ENCODE measurements around the gene NOX4. TPM values are rescaled to one million over a fixed set of nuclear protein-coding genes. Genes with fewer than 3 reads are reported as not detected.
A peak's percentile ranks its signal among the peaks of the same experiment; 100 is the strongest.

Gene NOX4
- 2.2 TPM in 1 of 2 replicates, not detected in the other for total RNA-seq (2014; rRNA removed)
- polyA plus RNA-seq (2012) = 0.32 TPM

DNA sequence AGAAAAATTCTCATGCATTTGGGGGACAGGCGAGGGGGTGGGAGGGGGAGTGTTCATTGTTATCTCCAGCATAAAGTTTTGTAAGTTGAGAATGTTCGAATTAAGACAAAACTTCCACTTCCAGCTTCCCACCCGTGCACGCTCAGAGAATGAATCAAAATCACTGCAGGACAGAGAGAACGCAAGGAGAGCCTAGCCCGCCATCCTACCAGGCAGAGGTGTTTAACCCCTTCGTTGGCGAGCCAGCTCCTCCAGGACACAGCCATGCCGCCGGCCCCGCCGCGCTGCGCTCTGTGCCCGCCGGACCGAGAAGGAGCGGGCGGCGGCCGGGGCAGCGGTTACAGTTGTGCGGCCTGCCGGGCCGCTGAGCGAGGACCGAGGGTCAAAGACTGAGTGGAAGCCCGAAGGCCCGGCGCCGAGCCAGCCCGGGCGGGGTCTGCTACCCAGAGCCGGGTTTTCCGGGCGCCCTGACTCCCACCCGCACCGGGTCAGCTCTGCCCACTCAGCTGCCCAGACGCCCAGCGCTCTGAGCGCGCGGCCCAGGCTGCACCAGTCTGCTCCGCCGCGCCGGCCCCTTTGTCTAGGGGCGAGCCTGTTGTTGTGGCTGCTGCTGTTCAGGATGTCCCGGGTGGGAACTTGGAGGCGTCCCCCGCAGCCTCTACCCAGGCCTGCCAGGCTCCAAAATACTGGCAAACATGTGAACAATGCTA lies at the start of gene NOX4:
Gene NOX4 (minus strand): TSS at position 395 of the 710 bp plus-strand sequence. CDS start 129 bp downstream, at position 266.
- peak; percentile 1 for DNase-seq (ENCODE audit: low read depth)

DNA sequence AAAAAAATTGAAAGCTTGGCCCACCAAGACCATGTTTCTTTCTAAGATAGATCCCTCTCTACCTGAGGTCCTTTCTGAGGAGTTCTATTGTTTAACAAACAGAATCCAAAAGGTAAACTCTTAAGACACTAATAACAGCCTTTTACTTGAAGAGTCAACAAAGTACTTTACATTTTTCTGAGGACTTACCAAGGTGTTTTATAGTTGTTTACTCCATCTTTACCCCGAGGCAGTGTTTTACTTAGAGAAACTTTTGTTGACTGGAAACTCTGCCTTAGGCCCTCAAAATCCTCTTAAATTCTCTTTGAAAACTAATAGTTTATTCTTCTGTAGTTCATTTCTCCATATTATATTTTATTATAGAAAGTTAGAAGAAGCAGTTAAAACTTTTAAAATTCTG lies 49.7 kb upstream of the NOX4 start:
- DNase-seq (ENCODE audit: low read depth) = no peak

GRCh38 chr11:89537936-89538335 lies 46.8 kb upstream of the NOX4 start:
- DNase-seq (ENCODE audit: low read depth) = no peak

DNA sequence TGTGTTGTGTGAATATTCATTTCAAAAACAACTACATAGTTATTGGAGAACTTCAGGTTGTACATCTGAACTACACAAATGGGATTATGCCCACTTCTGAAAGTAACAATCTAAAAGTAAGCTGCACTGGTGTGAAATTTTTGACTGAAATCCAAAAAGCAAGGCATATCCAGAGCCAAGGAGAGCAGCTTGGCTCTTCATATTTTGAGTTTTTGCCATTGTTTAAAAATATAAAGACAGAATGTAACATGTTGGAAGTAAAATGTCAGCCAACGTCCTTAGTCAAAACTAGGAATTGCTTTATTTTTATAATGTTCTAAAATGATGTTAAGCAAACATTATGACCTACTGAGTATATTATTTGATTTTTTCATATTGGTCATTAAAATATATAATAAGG lies 45.8 kb upstream of the NOX4 start:
- DNase-seq (ENCODE audit: low read depth) = no peak

DNA sequence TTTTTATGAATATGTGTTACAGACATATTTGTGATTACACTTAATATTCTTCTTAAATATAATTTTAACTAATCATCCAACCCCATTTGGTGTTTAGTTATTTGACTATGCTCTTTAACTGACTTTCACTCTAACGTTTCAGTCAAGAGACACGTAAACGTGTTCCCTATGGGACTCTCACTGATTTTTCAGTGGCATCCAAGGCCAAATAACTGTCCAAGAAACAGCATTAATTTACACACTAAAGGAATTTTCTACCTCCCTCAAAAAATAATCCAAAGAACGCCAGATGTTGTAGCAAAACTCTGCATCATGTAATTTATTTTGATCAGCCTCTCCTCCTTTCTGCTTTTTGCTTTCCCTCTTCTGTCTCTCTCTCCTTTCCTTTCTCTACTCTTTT lies 44.0 kb upstream of the NOX4 start:
- no peak for DNase-seq (ENCODE audit: low read depth)

DNA sequence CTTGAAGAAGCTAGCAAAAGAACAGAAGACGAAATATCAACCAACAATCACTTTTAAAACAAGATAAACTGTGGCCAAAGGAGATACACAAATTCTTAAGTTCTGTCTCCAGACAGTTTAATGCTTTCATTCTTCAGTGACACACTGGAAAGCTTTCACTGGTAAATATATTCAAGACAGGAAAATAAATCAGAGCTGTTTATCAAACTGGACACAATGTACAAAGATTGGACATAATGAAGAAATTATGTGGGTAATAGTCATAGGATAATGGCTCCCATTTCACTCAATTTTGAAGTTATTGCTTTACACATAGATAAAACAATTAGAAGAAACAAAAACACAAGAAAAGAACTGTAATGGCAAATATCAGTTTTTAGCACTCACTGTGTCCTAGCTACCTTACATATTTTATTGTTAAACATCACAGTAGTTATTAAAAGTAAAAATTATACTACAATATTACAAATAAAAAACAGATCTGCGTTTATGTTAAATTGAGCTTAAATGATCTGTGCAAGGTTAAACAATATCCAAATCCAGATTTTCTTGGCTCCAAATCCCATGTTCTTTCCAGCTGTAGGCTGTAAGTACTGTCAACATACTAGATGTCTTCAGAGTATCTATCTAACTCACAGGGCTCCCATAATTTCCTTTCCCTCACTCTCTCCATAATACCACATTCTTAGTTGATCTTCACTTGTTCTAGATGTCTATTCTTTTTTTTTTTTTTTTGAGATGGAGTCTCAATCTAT lies 38.6 kb upstream of the NOX4 start:
- no peak for DNase-seq (ENCODE audit: low read depth)

- no peak for DNase-seq (ENCODE audit: low read depth)
Measured at GRCh38 chr11:89521792-89522191, 30.6 kb upstream of the NOX4 start.

- DNase-seq (ENCODE audit: low read depth) = no peak
Measured at GRCh38 chr11:89521294-89521693, 30.1 kb upstream of the NOX4 start.

GRCh38 chr11:89516496-89516895 lies 25.3 kb upstream of the NOX4 start:
- no peak for DNase-seq (ENCODE audit: low read depth)

GRCh38 chr11:89508544-89508943 lies 17.4 kb upstream of the NOX4 start:
- no peak for DNase-seq (ENCODE audit: low read depth)

- no peak for DNase-seq (ENCODE audit: low read depth)
Measured at GRCh38 chr11:89504270-89504669, 13.1 kb upstream of the NOX4 start.

DNA sequence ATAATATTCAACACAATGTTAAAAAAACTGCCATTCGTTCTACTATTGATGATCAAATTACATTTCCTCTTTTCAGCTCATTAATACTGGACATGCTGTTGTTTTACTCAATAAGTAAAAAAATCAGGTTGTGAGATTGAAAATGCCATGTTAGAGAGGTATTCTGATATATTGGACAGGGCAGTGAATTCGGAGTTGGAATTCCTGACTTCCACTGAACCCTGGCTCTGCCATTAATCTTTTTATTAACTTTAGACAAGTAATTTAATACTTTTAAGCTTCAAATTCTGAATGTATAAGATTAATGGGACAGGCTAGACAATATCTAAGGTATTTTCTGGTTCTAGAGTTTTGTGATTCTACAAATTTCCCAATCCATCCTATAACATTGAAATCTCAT lies 12.2 kb upstream of the NOX4 start:
- DNase-seq (ENCODE audit: low read depth) = no peak

GRCh38 chr11:89502301-89502700 lies 11.1 kb upstream of the NOX4 start:
- DNase-seq (ENCODE audit: low read depth) = no peak

DNA sequence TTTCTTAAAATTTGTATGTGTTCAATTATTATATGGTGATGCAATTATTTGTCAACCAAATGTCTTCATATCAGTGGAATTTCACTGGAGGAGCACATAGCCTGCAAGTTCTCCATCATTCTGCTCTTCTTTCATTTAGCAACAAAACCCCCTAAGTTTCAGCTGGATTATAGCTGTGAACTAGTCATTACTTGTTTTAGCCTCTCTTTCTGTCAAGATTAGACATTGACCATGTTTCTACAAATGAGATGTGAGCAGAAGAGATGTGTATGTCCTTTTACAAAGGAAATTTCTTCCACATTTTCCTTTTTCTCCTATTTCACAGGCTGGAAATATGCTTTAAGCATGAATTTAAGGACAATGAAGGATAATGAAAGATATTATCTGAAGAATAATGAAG lies 9.2 kb upstream of the NOX4 start:
- no peak for DNase-seq (ENCODE audit: low read depth)

GRCh38 chr11:89498845-89499448 lies 7.8 kb upstream of the NOX4 start:
- no peak for DNase-seq (ENCODE audit: low read depth)

- DNase-seq (ENCODE audit: low read depth) = peak; percentile 14
Measured at GRCh38 chr11:89495951-89496350, 4.8 kb upstream of the NOX4 start.

DNA sequence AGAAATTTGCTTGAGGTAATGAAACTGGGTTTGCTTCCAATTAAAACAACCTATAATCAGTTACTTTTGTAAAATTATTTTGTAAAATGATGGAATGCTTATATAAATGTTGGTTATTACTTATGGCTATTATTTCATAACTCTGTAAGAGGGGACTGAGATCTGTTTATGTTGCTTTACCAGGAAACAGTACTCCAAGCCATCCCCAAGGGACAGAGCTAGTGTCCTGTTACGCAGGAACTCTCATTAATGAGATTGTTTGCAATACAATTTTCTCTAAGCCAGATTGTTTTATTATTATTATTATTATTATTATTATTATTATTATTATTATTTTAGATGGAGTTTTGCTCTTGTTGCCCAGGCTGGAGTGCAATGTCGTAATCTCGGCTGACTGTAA lies 2.3 kb upstream of the NOX4 start:
- DNase-seq (ENCODE audit: low read depth) = no peak

- DNase-seq (ENCODE audit: low read depth) = no peak
Measured at GRCh38 chr11:89490602-89490980, 584 bp downstream of the NOX4 start.

GRCh38 chr11:89489930-89490329 lies 1.2 kb downstream of the NOX4 start:
- DNase-seq (ENCODE audit: low read depth) = no peak

- DNase-seq (ENCODE audit: low read depth) = no peak
Measured at GRCh38 chr11:89487016-89487415, 4.2 kb downstream of the NOX4 start.

- DNase-seq (ENCODE audit: low read depth) = no peak
Measured at GRCh38 chr11:89484896-89485295, 6.3 kb downstream of the NOX4 start.

DNA sequence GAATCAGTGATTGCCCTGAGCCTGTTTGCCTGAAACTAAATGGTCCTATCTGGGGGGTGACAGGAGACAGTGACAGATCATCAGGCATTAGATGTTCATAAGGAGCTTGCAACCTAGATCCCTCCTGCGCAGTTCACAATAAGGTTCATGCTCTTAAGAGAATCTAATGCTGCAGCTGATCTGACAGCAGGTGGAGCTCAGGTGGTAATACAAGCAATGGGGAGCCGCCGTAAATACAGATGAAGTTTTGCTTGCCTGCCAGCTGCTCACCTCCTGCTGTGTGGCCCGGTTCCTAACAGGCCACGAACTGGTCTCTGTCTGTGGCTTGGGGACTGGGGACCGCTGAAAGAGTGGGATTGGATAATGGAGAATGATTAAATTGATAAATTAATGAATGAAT lies 14.0 kb downstream of the NOX4 start:
- no peak for DNase-seq (ENCODE audit: low read depth)

DNA sequence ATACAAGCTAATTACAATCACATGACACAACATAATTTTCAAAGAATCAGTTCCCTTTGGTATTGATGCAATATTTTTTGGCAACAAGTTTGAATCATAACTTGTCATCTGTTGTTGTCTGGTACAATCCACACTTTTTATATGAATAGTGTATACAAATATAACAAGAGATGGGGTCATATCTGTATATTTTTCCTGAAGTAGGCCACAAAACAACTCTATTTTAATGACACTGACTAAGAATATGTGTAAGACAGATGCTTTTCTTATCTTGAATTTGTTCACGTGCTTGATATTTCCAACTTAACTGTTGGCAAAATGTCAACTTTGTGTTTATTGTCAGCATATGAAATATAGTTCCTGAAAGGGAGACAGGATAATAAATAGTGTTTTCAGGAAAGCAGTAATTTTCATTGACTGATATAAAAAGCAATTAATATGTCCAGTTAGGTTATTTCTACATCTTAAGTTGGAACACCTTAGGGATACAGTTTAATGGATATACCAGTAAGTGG lies 27.9 kb downstream of the NOX4 start:
- DNase-seq (ENCODE audit: low read depth) = no peak

Data from LHCN-M2 (cell line).